Esophagus squamous epithelium (tissue), 4 donors: ENCODE results near the gene PLEKHA8.

Source experiments
- POLR2A ChIP-seq, 4 donors: fragments of 450-650 bp; IDR thresholded peaks; one replicate each; pipeline ENCODE4 v1.6.1; 2017; ENCODE audit warnings: antibody characterized with exemption in 4 of 4, mild to moderate bottlenecking in 4 of 4, moderate library complexity in 3 of 4
- TF ChIP-seq, protein P1 (sequence below), 6 experiments: fragments of 450-650 bp in 4 of 6; fragments of 200-600 bp in 2 of 6; sonication (generic) in 2 of 6; IDR thresholded peaks; one replicate each; pipeline ENCODE4 v1.5.1; 2016 to 2019; ENCODE audit warnings: antibody characterized with exemption in 6 of 6, mild to moderate bottlenecking in 4 of 6, moderate library complexity in 4 of 6

DNA sequence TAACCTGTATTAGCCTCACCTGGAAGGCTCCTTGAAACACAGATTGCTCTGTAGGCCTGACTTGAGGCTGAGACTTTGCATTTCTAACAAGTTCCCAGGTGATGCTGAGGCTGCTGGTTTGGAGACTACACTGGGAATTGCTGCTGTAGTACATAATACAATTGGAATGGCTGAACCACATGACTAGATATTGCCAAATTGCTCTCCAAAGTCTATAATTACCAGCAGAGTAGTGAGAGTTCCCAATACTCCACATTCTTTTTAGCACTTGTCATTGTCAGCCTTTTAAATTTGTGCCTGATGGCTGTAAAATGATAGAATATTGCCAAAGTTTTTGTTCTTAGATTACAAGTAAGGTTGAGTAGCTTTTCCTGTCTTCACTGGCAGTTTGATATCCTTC lies 39.9 kb downstream of the PLEKHA8 start:
- TF ChIP-seq, protein P1, sequence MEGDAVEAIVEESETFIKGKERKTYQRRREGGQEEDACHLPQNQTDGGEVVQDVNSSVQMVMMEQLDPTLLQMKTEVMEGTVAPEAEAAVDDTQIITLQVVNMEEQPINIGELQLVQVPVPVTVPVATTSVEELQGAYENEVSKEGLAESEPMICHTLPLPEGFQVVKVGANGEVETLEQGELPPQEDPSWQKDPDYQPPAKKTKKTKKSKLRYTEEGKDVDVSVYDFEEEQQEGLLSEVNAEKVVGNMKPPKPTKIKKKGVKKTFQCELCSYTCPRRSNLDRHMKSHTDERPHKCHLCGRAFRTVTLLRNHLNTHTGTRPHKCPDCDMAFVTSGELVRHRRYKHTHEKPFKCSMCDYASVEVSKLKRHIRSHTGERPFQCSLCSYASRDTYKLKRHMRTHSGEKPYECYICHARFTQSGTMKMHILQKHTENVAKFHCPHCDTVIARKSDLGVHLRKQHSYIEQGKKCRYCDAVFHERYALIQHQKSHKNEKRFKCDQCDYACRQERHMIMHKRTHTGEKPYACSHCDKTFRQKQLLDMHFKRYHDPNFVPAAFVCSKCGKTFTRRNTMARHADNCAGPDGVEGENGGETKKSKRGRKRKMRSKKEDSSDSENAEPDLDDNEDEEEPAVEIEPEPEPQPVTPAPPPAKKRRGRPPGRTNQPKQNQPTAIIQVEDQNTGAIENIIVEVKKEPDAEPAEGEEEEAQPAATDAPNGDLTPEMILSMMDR (IDR thresholded peaks at IDR 0.05): no peak
- TF ChIP-seq POLR2A (IDR thresholded peaks at IDR 0.05): no peak
